ENCODE measurements around the gene GUCD1. TPM values are rescaled to one million over a fixed set of nuclear protein-coding genes. Genes with fewer than 3 reads are reported as not detected.

The GUCD1 gene
- total and polyA plus RNA-seq, 2 of the 13 experiments (the other 11 are each of a cell fraction or from before 2014, with no cell fraction given), result 128 to 245 TPM

DNA sequence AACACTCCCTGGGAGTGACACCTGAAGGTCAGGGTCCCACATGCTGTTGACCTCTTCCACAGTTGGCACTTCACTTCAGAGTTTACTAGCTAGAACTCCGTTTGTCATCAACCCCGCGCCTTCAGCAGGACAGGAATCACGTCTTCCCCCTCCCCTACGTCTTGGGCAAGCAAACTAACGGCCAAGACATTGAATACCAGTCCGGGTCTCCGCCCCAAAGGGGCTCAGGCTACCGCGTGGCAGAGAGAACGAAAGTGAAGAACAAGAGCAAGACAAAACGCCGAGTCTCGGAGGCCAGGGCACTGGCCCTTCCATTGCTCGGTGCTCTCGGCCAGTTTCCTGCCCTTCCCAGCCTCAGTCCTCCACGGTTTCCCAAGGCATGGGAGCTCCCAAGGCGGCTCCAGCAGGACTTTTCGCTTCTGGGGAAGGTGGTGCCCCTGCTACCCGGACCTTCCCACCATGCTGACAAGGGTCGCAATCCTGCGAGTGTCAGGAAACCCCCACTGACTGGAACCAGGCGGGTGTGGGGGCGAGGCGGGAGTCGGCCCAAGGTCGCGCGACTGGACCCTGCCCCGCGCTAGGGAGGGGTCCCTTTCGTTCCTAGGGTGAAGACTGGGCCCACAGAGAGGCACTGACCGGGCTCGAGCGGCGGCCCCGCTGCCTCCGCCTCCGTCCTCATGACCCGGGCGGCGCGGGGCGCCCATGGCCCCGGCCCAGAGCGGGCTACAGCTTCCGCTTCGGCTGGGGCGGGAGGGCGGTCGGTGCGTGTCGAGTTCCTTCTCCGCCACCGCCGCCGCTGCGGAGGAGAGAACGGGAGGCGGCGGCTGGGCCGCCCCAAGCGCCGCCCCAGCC lies at the start of gene GUCD1 (continued):
- TF ChIP-seq, protein P1, sequence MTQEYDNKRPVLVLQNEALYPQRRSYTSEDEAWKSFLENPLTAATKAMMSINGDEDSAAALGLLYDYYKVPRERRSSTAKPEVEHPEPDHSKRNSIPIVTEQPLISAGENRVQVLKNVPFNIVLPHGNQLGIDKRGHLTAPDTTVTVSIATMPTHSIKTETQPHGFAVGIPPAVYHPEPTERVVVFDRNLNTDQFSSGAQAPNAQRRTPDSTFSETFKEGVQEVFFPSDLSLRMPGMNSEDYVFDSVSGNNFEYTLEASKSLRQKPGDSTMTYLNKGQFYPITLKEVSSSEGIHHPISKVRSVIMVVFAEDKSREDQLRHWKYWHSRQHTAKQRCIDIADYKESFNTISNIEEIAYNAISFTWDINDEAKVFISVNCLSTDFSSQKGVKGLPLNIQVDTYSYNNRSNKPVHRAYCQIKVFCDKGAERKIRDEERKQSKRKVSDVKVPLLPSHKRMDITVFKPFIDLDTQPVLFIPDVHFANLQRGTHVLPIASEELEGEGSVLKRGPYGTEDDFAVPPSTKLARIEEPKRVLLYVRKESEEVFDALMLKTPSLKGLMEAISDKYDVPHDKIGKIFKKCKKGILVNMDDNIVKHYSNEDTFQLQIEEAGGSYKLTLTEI (CRISPR knock-in tag; conservative IDR thresholded peaks at IDR 0.05), result no peak
- TF ChIP-seq ZNF441 (CRISPR knock-in tag; IDR thresholded peaks at IDR 0.05; ENCODE audit: borderline replicate concordance) (0 out of 2 replicates have a peak, but pooled peaks have one; percentile 4), HOXD1 (CRISPR knock-in tag; IDR thresholded peaks at IDR 0.05) (peak; percentile 53; the same call in 1 of the 2 replicates), ZNF605 (CRISPR knock-in tag; IDR thresholded peaks at IDR 0.05) (peak; percentile 77; the same call in 1 of the 2 replicates), HOXA5 (CRISPR knock-in tag; IDR thresholded peaks at IDR 0.05) (peak; percentile 55; the same call in 1 of the 2 replicates), ZNF644 (CRISPR knock-in tag; IDR thresholded peaks at IDR 0.05; ENCODE audit: low read depth) (no peak), POGZ (CRISPR knock-in tag; IDR thresholded peaks at IDR 0.05) (peak; percentile 64), EEA1 (CRISPR knock-in tag; IDR thresholded peaks at IDR 0.05; ENCODE audit: borderline replicate concordance) (peak; percentile 79; the same call in 1 of the 2 replicates), CHCHD3 (CRISPR knock-in tag; IDR thresholded peaks at IDR 0.05) (0 out of 2 replicates have a peak, but pooled peaks have one; percentile 71), ZNF790 (CRISPR knock-in tag; IDR thresholded peaks at IDR 0.05; ENCODE audit: borderline replicate concordance) (0 out of 2 replicates have a peak, but pooled peaks have one; percentile 21), ARNT2 (CRISPR knock-in tag; IDR thresholded peaks at IDR 0.05; ENCODE audit: low read depth) (peak; percentile 46; the same call in 1 of the 2 replicates), ZBTB7A (CRISPR knock-in tag; IDR thresholded peaks at IDR 0.05) (peak; percentile 46; the same call in 1 of the 2 replicates), ZNF382 (CRISPR knock-in tag; IDR thresholded peaks at IDR 0.05; ENCODE audit: borderline replicate concordance) (no peak), DNMT1 (CRISPR knock-in tag; IDR thresholded peaks at IDR 0.05) (no peak; the same call in 1 of the 2 replicates), ZNF335 (CRISPR knock-in tag; IDR thresholded peaks at IDR 0.05) (no peak), ZNF143 (CRISPR knock-in tag; IDR thresholded peaks at IDR 0.05) (no peak)
- TF ChIP-seq, protein P2, sequence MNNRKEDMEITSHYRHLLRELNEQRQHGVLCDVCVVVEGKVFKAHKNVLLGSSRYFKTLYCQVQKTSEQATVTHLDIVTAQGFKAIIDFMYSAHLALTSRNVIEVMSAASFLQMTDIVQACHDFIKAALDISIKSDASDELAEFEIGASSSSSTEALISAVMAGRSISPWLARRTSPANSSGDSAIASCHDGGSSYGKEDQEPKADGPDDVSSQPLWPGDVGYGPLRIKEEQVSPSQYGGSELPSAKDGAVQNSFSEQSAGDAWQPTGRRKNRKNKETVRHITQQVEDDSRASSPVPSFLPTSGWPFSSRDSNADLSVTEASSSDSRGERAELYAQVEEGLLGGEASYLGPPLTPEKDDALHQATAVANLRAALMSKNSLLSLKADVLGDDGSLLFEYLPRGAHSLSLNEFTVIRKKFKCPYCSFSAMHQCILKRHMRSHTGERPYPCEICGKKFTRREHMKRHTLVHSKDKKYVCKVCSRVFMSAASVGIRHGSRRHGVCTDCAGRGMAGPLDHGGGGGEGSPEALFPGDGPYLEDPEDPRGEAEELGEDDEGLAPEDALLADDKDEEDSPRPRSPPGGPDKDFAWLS (CRISPR knock-in tag; IDR thresholded peaks at IDR 0.05; ENCODE audit: borderline replicate concordance), result no peak
- TF ChIP-seq, protein P3, sequence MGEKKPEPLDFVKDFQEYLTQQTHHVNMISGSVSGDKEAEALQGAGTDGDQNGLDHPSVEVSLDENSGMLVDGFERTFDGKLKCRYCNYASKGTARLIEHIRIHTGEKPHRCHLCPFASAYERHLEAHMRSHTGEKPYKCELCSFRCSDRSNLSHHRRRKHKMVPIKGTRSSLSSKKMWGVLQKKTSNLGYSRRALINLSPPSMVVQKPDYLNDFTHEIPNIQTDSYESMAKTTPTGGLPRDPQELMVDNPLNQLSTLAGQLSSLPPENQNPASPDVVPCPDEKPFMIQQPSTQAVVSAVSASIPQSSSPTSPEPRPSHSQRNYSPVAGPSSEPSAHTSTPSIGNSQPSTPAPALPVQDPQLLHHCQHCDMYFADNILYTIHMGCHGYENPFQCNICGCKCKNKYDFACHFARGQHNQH (CRISPR knock-in tag; IDR thresholded peaks at IDR 0.05), result 0 out of 2 replicates have a peak, but pooled peaks have one; percentile 16
- TF ChIP-seq, protein P4, sequence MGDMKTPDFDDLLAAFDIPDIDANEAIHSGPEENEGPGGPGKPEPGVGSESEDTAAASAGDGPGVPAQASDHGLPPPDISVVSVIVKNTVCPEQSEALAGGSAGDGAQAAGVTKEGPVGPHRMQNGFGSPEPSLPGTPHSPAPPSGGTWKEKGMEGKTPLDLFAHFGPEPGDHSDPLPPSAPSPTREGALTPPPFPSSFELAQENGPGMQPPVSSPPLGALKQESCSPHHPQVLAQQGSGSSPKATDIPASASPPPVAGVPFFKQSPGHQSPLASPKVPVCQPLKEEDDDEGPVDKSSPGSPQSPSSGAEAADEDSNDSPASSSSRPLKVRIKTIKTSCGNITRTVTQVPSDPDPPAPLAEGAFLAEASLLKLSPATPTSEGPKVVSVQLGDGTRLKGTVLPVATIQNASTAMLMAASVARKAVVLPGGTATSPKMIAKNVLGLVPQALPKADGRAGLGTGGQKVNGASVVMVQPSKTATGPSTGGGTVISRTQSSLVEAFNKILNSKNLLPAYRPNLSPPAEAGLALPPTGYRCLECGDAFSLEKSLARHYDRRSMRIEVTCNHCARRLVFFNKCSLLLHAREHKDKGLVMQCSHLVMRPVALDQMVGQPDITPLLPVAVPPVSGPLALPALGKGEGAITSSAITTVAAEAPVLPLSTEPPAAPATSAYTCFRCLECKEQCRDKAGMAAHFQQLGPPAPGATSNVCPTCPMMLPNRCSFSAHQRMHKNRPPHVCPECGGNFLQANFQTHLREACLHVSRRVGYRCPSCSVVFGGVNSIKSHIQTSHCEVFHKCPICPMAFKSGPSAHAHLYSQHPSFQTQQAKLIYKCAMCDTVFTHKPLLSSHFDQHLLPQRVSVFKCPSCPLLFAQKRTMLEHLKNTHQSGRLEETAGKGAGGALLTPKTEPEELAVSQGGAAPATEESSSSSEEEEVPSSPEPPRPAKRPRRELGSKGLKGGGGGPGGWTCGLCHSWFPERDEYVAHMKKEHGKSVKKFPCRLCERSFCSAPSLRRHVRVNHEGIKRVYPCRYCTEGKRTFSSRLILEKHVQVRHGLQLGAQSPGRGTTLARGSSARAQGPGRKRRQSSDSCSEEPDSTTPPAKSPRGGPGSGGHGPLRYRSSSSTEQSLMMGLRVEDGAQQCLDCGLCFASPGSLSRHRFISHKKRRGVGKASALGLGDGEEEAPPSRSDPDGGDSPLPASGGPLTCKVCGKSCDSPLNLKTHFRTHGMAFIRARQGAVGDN (CRISPR knock-in tag; IDR thresholded peaks at IDR 0.05), result peak; percentile 21; the same call in 1 of the 2 replicates
- TF ChIP-seq, protein P5, sequence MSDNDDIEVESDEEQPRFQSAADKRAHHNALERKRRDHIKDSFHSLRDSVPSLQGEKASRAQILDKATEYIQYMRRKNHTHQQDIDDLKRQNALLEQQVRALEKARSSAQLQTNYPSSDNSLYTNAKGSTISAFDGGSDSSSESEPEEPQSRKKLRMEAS (IDR thresholded peaks at IDR 0.05), result peak; percentile 18; the same call in 1 of the 2 replicates
